T-helper 2 cell treated with Interferon-gamma antibody and Interleukin-4, amounts not matched to agents 5 μg/mL and 100 μg/mL, for 36 hours (primary cell): ENCODE measurements around the gene ARHGAP45.
A peak's percentile ranks its signal among the peaks of the same experiment; 100 is the strongest.
"Not testable (repeated sequence)": the region's sequence is repeated elsewhere in the genome, so short reads cannot be mapped to it uniquely, and the experiment has no call there.

Experiments used
- DNase-seq: peaks from one replicate; pipeline ENCODE4 v3.0.0; 2021; ENCODE audit warnings: low spot score
- H3K27ac Mint-ChIP-seq: one replicate; pipeline ENCODE4 v1.8.0; 2021; ENCODE audit warnings: mild to moderate bottlenecking, mixed read lengths
- H3K27me3 Mint-ChIP-seq: one replicate; pipeline ENCODE4 v1.8.0; 2021; ENCODE audit warnings: low read depth, mixed read lengths
- H3K36me3 Mint-ChIP-seq: one replicate; pipeline ENCODE4 v1.8.0; 2021; ENCODE audit warnings: low read depth, mixed read lengths
- H3K4me1 Mint-ChIP-seq: one replicate; pipeline ENCODE4 v1.8.0; 2021; ENCODE audit warnings: low read depth, mixed read lengths
- H3K4me3 Mint-ChIP-seq: one replicate; pipeline ENCODE4 v1.8.0; 2022; ENCODE audit warnings: mild to moderate bottlenecking, moderate library complexity, mixed read lengths
- H3K9me3 Mint-ChIP-seq: one replicate; pipeline ENCODE4 v1.8.0; 2021; ENCODE audit warnings: mixed read lengths

Gene ARHGAP45, protein sequence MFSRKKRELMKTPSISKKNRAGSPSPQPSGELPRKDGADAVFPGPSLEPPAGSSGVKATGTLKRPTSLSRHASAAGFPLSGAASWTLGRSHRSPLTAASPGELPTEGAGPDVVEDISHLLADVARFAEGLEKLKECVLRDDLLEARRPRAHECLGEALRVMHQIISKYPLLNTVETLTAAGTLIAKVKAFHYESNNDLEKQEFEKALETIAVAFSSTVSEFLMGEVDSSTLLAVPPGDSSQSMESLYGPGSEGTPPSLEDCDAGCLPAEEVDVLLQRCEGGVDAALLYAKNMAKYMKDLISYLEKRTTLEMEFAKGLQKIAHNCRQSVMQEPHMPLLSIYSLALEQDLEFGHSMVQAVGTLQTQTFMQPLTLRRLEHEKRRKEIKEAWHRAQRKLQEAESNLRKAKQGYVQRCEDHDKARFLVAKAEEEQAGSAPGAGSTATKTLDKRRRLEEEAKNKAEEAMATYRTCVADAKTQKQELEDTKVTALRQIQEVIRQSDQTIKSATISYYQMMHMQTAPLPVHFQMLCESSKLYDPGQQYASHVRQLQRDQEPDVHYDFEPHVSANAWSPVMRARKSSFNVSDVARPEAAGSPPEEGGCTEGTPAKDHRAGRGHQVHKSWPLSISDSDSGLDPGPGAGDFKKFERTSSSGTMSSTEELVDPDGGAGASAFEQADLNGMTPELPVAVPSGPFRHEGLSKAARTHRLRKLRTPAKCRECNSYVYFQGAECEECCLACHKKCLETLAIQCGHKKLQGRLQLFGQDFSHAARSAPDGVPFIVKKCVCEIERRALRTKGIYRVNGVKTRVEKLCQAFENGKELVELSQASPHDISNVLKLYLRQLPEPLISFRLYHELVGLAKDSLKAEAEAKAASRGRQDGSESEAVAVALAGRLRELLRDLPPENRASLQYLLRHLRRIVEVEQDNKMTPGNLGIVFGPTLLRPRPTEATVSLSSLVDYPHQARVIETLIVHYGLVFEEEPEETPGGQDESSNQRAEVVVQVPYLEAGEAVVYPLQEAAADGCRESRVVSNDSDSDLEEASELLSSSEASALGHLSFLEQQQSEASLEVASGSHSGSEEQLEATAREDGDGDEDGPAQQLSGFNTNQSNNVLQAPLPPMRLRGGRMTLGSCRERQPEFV

DNA sequence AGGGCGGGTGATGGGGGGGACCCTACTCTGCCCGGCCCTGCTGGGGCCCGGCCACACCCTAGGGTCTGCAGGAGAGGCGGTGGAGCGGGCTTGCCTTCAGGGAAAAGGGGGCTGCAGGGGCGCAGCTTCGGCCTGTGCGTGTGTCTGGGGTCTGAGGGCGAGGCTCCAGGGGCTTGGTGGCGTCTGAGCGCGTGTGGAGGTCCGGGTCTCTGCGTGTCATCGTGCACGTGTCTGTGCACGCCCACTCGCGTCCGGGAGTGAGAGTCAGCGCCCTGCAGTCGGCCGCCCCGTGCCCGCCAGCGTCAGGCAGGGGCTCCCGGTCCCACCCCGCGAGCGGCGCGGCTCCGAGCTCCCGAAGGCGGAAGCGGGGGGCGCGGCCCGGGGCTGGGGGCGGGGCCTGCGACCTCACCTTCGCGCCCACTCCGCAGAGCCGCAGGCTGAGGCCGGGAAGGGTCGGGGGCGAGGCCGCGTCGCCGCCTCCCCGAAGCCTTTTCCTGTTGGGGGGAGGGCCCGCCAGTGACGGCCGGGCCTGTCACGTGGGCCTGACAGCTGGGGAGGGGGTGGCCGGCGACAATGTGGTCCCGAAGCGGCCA lies at the start of gene ARHGAP45:
TSS of gene ARHGAP45 (plus strand) at position 420 of the 593 bp plus-strand sequence. CDS start 239 bp downstream, outside the sequence.
- H3K4me1 Mint-ChIP-seq = peaks cover 32% of the 10 kb centered on the region

DNA sequence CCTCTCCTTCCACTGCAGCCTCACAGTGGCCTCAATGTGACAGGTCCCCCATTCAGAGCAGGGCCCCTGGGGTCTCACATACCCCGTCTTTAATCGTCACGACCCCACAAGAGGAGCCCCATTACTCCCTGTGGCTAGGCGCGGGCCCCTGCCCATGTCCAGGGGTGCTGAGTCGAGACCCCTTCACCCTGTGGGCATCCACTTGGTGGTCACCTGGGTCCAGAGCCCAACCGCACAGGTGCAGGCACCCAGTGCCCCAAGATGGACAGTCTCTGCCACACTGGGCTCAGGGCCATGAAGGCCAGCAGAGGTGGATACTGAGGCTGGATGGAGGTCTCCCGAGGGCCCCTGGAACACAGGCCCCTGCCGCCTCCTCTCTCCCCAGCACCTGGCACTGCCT lies 49.1 kb upstream of the ARHGAP45 start:
- Mint-ChIP-seq H3K27ac (no peak overlapping the region), H3K36me3 (peaks cover 6% of the 10 kb centered on the region), H3K9me3 (no peaks in the 10 kb centered on the region), H3K27me3 (no peaks in the 10 kb centered on the region), H3K4me3 (peak overlapping the region; percentile 21), H3K4me1 (peaks cover 17% of the 10 kb centered on the region)
- no peak for DNase-seq

More for the DNA sequence above, at the start of gene ARHGAP45:
- Mint-ChIP-seq H3K36me3 (peaks cover 23% of the 10 kb centered on the region), H3K4me3 (peak within 1 kb of the TSS; percentile 96), H3K27ac (peak within 1 kb of the TSS; percentile 93), H3K27me3 (no peaks in the 10 kb centered on the region), H3K9me3 (no peaks in the 10 kb centered on the region)
- peak; percentile 87 for DNase-seq

DNA sequence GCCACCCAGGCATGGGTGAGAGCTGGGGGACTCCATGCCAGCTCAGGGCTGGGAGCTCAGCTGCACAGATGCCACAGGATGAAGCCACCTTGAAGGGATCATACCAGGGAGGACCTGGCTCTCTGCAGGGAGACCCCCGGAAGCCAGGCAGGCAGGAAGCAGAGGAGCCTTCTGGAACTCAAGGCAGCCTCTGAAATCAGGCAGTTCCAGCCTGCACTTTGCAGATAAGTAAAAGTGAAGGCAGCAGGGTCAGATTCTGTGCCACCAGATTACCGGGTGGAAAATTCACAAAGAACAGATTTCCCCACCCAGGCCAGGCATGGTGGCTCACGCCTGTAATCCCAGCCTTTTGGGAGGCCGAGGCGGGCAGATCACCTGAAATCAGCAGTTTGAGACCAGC lies 48.6 kb upstream of the ARHGAP45 start:
- Mint-ChIP-seq H3K36me3 (peaks cover 6% of the 10 kb centered on the region), H3K9me3 (no peaks in the 10 kb centered on the region), H3K27ac (peak overlapping the region; percentile 52), H3K4me3 (peak overlapping the region; percentile 97), H3K27me3 (no peaks in the 10 kb centered on the region), H3K4me1 (peaks cover 17% of the 10 kb centered on the region)
- no peak for DNase-seq

DNA sequence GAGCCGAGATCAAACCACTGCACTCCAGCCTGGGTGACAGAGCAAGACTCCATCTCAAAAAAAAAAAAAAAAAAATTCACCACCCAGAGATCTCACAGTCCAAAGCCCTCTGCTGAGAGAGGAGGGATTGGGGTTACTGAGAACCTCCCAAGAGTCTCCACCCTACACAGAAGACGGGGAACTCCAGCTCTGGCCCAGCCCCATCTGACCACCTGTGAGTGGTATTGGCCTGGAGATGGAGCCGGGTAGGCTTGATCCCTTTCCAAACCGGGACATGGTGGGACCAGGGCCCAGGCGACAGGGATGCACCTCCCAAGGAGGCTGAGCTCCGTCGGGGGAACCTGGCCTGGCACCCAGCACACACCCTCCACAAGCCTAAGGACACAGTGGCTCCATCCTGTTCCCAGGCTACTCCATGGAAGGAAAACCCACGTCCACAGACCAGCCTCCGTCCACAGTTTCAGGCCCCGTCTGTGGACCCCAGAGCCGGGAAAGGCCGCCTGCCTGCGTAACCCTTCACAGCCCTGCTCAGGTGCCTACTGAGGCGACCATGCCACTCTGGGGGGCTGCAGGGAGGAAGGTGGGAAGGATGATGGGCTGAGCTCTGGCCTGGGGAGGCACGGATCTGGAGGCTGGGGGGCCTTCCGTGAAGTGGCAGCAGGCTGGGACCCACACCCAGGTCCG lies 47.9 kb upstream of the ARHGAP45 start:
- DNase-seq = no peak
- Mint-ChIP-seq H3K4me3 (peak overlapping the region; percentile 97), H3K27ac (peak overlapping the region; percentile 52), H3K9me3 (no peaks in the 10 kb centered on the region), H3K36me3 (peaks cover 6% of the 10 kb centered on the region), H3K27me3 (no peaks in the 10 kb centered on the region), H3K4me1 (peaks cover 17% of the 10 kb centered on the region)

DNA sequence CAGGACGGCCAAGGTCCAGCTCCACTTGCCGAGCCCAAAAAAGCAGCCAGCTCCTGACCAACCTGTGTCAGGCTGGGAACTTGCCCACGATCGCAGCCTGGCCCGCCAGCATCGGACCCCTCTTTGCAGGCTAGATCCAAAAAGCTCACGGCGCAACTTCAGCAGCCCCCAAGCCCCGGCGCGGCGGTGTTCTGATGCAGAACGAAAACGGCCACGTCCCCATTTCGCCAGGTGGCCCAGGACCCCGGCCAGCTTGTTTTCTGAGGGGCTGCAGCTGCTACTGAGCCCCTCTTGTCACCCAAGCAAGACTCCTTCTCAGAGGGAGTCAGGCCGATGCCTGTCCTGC lies 47.4 kb upstream of the ARHGAP45 start:
- Mint-ChIP-seq H3K27me3 (no peaks in the 10 kb centered on the region), H3K27ac (peak overlapping the region; percentile 96), H3K36me3 (peaks cover 4% of the 10 kb centered on the region), H3K4me3 (peak overlapping the region; percentile 97), H3K4me1 (peaks cover 17% of the 10 kb centered on the region), H3K9me3 (no peaks in the 10 kb centered on the region)
- no peak for DNase-seq

DNA sequence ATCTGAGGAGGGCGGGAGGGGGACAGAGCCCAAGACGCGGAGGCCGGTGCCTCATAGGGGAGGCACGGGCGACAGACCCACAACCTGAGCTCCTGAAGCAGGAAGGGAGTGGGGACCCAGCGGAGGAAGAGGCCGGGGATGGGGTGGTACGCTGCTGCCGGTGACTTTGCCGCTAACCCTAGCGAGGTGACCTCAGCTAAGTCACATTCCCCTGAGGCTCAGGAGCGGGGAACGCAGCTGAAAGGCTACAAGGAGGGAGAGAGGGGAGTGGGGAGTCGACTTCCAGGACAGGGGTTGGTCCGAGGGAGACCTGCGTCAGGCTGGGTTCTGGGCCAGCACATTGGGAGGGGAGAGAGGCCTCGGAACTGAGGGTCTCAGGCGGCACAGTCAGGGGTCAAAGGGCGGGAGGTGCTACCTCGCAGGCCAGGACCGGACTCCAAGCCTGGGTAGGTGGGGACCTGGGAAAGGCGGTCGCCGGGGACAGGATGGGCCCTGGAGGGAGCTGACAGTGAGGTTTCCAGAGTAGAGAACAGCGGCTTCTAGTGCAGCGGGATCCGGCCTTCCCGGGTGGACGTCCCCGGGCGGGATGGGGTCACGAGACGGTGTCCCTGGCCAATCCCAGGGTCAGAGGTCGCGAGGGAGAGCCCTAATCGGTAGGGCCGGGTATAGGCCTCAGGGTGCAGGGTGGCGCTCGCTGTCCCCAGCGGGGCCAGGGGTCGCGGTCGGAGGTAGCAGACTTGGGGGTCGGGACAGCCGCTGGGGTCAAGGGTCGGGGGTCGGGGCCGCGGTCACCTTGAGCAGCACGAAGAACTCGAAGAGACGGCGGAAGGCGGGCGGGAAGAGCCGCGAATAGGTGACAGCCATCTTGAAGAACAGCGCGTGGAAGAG lies 46.7 kb upstream of the ARHGAP45 start:
- no peaks in the 10 kb centered on the region for H3K9me3 Mint-ChIP-seq
- H3K4me1 Mint-ChIP-seq = peaks cover 17% of the 10 kb centered on the region
- peak overlapping the region; percentile 97 for H3K4me3 Mint-ChIP-seq
- peaks cover 4% of the 10 kb centered on the region for H3K36me3 Mint-ChIP-seq
- H3K27me3 Mint-ChIP-seq = no peaks in the 10 kb centered on the region
- peak overlapping the region; percentile 96 for H3K27ac Mint-ChIP-seq
- peak; percentile 21 for DNase-seq

DNA sequence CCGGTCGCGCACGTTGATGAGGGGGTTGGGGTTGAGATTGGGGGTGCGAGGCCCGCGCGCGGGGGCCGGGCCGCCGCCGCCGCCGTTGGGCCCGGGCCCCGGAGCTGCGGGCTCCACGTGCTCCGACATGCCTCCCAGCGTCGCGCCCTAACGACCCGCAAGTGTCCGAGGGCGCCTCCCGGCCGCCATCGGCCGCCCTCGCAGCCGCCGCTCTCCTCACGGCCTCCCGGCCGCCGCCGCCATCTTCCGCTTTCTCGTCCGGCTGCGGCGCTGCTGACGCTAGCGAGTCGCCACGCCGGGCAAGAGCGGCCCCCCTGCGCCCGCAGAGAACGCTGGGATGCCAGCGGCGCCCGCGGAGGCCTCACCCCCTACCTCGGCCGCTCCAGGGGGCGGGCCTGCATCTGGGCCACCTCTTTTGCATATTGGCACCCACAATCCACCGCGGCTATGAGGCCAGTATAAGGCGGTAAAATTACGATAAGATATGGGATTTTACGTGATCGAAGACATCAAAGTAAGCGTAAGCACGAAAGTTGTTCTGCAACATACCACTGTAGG lies 46.0 kb upstream of the ARHGAP45 start, which contains the start of gene TMEM259:
TSS of gene TMEM259 (minus strand) at position 256 of the 558 bp plus-strand sequence. CDS start at position 129, 127 bp downstream.
- Mint-ChIP-seq H3K4me1 (peaks cover 19% of the 10 kb centered on the region), H3K36me3 (peaks cover 4% of the 10 kb centered on the region), H3K9me3 (no peaks in the 10 kb centered on the region), H3K27ac (peak within 1 kb of the TSS; percentile 100), H3K4me3 (peak within 1 kb of the TSS; percentile 97), H3K27me3 (no peaks in the 10 kb centered on the region)
- peak; percentile 97 for DNase-seq

DNA sequence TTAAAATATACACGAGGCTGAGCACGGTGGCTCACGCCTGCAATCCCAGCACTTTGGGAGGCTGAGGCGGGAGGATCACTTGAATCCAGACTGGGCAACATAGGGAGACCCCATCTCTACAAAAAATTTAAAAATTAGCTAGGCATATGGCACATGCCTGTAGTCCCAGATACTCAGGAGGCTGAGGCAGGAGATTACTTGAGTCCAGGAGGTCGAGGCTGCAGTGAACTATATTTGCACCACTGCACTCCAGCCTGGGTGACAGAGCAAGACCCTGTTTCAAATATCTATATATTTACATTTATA lies 43.1 kb upstream of the ARHGAP45 start:
- H3K27me3 Mint-ChIP-seq, H3K27ac Mint-ChIP-seq, DNase-seq, H3K4me3 Mint-ChIP-seq, H3K9me3 Mint-ChIP-seq: not testable (repeated sequence)
- Mint-ChIP-seq H3K36me3 (peaks cover 12% of the 10 kb centered on the region), H3K4me1 (peaks cover 15% of the 10 kb centered on the region)

DNA sequence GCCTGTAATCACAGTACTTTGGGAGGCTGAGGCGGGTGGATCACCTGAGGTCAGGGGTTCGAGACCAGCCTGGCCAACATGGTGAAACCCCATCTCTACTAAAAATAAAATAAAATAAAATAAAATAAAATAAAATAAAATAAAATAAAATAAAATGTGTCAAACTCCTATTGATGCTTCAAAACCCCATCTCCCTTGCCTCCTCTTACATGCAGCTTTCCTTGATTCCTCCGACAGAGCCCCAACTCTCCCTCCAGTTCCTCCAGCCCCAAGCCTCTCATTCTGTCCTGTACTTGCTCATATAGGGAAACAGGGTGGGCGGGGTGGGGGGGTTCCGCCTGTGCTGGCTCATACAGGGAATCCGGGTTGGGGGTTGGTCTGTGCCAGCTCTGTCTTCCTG lies 41.9 kb upstream of the ARHGAP45 start:
- Mint-ChIP-seq H3K36me3 (peaks cover 16% of the 10 kb centered on the region), H3K4me1 (peaks cover 16% of the 10 kb centered on the region)
- not testable (repeated sequence) for H3K27ac Mint-ChIP-seq, DNase-seq, H3K9me3 Mint-ChIP-seq, H3K27me3 Mint-ChIP-seq, H3K4me3 Mint-ChIP-seq

DNA sequence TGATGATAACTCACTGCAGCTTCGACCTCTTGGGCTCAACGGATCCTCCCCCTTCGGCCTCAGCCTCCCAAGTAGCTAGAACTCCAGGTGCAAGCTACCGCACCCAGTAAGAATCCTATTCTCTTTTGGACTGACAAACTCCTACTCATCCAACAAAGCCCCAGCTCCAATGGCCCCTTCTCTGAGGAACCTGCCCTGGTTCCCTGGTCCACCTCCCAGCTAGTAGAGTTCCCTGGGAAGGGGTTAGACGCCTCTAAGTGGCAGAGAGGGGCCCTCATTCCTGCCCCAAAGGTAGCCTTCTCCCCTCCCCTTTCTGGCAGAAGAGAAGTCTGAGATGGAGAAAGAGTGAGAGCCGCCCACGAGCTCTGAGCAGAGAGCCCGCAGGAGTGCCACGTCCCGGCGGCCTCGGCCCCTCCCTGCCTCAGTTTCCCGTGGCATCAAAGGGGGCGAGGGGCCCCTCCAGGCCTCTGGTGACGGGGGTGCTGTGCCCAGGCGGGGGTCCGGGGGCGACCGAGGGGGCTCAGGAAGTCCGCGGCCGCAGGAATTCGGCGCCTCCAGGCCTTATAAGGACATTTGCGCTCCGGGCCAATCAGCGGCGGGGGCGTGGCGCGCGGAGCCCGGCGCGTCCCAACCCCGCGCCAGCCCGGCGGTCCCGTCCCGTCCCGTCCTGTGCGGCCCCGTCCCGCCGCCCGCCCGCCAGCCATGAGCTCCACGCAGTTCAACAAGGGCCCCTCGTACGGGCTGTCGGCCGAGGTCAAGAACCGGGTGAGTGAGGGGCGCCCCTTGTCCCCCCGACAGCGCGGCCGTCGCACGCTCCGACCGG lies 40.8 kb upstream of the ARHGAP45 start, which contains the start of gene CNN2:
TSS of gene CNN2 (plus strand) at position 649 of the 823 bp plus-strand sequence. CDS start at position 703, 54 bp downstream.
- Mint-ChIP-seq H3K36me3 (peaks cover 22% of the 10 kb centered on the region), H3K4me1 (peaks cover 22% of the 10 kb centered on the region), H3K27ac (peak within 1 kb of the TSS; percentile 91), H3K4me3 (peak within 1 kb of the TSS; percentile 99), H3K9me3 (no peaks in the 10 kb centered on the region), H3K27me3 (no peaks in the 10 kb centered on the region)
- DNase-seq = peak; percentile 81

DNA sequence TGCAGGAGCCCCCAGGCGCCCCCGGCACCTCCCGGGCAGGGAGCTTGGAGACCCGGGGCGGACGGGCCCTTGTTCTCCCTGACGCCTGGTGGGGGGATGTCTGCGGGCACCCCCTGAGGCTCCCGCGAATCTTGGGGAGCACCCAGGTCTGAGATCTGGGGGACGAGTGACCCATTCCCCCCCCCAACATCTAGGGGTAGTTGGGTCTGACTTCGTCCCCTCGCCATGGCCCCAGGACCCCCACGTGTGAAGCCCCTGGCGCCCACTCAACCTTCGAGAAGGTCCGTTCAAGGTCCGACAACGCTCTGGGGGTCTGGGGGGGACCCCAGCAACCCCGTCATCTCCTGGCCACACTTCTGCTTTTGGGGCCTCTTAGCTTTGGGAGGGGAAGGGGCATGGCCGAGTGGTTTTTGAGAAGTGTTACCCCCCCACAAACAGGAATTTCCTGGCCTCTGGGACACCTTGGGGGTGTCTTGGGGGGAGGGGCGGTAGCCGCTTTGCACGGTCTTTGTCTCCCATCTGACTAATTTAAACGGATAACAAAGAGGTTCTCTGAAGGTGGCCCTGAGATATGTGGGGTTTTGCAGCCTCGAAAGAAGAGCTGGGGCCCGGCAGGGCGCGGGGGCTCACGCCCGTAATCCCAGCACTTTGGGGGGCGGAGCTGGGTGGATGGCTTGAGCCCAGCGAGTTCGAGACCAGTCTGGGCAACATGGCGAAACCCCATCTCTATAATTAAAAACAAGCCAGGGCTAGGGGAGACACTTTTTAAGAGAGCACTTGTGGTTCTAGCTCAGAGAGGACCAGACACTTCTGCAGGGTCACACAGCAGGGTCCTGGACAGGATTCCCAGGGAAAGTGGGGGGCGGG lies 40.0 kb upstream of the ARHGAP45 start:
- Mint-ChIP-seq H3K27ac (peak overlapping the region; percentile 91), H3K27me3 (no peaks in the 10 kb centered on the region), H3K4me3 (peak overlapping the region; percentile 99), H3K9me3 (no peaks in the 10 kb centered on the region), H3K4me1 (peaks cover 16% of the 10 kb centered on the region), H3K36me3 (peaks cover 23% of the 10 kb centered on the region)
- peak; percentile 37 for DNase-seq
